Measurements from ENCODE around the gene KIAA1191.
A peak's percentile ranks its signal among the peaks of the same experiment; 100 is the strongest.
"Not testable (repeated sequence)": the region's sequence is repeated elsewhere in the genome, so short reads cannot be mapped to it uniquely, and the experiment has no call there.

The KIAA1191 gene

GRCh38 chr5:176361437-176362232 is at the start of gene KIAA1191:
KIAA1191 (minus strand) TSS chr5:176361764; CDS start chr5:176359508, 2,256 bp downstream.
- DNase-seq = peak; percentile 87

- DNase-seq = no peak
Measured at GRCh38 chr5:176410486-176411180, 49.1 kb upstream of the KIAA1191 start.

DNA sequence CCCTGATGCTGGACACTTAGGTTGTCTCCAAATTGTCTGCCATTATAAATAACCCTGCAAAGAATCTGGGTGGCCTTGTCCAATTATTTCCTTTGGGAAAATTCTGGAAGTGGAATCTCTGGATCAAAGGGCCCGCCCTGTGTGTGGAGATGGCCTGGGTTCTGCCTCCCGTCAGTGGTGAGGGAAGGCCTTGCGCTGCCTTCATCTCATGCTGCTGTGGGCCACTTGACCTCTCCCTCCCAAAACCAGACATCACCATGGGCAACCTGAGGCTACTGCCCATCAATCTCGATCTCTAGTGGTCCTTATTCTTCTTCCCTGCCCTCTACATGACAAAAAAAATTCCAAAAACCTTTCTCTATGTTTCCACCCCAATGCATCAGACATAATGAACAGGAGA is 48.2 kb upstream of the KIAA1191 start:
- no peak for DNase-seq

DNA sequence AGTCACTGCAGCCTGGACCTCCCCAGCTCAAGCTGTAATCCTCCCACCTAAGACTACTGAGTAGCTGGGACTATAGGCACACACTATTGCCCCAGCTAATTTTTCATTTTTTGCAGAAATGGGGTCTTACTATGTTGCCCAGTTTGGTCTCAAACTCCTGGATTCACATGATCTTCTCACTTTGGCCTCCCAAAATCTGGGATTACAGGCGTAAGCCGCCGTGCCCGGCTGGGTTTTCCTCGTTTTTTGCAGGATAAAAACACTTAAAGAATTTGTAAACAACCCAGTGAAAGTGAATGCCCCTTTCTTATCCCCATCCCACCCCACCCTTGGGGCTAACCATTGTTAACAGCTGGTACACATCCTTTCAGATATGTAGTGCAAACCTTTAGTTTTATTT is 47.0 kb upstream of the KIAA1191 start:
- no peak for DNase-seq

- DNase-seq = not testable (repeated sequence)
Measured at GRCh38 chr5:176408252-176408573, 46.6 kb upstream of the KIAA1191 start.

DNA sequence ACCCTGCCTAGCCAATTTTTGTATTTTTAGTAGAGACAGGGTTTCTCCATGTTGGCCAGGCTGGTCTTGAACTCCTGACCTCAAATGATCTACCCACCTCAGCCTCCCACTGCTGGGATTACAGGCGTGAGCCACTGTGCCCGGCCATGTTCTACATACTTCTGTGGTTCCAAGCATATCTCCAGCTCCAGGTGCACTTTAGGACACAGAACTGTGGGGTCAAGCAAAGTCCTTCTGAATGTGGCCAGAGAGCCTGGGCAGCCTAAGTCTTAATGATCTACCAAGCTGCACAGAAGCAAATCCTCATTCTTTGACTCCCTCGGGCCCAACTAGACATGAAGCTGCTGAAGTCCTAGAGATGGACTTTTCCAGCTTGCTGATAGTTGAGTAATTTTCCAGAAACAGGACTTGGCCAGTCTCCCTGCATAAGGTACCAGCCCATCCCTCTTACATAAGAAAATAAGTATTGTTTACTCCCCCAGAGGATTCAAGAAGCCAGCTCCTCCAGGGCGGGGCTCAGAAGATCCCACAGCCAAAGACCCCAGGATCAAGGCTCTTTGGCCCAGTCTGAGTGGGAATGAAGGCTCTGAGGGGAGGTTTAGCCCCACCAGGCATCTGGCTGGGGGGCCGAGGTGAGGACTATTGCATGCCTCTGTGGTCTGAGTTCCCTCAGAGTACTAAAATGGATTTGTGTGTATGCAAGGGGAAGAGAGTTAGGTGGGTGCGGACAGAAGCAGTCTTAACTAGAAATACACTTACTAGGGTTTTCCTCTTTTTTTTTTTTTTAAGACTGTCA is 46.1 kb upstream of the KIAA1191 start:
- DNase-seq = no peak

DNA sequence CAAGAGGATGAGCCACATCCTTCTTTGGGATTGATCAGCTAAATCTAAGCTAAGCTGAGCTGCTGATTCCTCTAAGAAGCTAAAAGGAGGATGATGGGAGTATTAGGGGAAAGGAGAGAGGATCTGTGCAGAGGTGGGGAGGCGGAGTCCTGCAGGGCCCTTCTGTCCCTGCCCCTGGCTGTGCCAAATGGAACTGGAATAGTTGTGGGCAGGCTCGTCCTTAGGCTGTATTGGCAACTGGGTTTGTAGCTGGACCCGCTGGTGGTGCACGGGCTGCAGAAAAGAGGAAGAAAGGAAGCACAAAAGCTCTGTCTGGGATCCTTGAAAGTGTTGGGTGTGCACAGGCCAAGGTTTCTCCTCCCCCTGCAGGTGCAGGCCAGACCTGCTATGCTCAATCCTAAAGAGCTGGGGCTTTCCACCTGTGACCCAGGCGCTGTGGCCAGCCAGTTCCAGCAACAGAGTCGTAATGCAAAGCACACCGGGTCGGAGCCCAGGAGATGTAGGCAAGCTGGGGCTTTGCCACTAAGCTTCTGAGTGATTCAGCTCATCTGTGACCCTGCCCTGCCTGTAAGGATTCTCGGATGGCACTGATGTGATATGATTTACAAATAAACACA is 45.0 kb upstream of the KIAA1191 start:
- DNase-seq = no peak

- no peak for DNase-seq
Measured at GRCh38 chr5:176405656-176406435, 44.3 kb upstream of the KIAA1191 start.

GRCh38 chr5:176401281-176402205 is 40.0 kb upstream of the KIAA1191 start:
- DNase-seq = no peak

- no peak for DNase-seq
Measured at GRCh38 chr5:176400382-176401156, 39.0 kb upstream of the KIAA1191 start.

DNA sequence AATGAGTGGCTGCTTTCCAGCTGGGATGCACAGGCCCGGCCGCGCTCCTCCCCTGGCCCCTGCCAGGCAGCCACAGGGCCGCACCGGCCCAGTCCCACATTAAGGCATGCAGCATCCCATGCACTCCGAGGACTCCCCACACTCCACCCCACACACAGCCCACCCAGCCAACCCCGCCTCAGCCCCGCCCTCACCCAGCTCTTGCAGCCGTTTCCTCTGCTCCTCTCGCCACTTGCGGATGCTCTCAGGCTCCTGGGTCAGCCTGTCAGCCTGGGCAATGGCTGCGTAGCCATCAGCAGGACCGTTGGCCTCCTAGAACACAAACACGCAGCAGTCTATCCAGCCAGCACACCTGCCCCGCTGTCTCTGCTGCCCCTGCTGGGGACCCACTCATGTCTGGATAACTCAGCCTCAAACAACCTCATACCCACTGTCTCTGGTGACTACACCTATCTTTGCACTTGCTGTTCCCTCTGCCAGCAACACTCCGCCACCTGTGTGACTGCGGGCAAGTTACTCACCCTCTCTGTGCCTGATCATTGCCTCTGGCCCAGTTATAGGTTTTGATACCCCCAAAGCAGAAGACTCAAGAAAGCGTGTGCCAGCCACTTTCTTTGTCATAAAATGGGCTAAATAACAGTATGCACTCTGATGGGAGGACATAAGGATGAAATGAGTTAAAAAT is 36.3 kb upstream of the KIAA1191 start:
- no peak for DNase-seq

DNA sequence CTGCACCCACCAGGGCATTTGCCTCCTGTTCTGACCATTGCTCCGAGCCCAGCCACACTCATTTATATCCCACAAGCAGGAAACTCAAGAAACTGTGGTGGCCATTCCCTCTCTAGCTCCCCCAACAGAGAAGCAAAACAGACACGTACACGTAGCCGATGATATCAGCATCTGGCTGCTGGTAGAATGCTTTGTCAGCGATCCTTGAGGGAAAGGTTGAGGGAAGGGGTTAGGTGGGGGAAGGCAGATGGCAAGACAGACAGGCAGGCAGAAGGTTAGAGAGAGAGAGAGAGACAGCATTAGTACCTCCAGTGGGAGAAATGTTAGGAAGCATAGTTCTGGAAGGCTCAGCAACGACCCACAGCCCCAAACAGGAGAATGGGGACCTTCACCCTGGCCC is 34.8 kb upstream of the KIAA1191 start:
- DNase-seq = peak; percentile 43

DNA sequence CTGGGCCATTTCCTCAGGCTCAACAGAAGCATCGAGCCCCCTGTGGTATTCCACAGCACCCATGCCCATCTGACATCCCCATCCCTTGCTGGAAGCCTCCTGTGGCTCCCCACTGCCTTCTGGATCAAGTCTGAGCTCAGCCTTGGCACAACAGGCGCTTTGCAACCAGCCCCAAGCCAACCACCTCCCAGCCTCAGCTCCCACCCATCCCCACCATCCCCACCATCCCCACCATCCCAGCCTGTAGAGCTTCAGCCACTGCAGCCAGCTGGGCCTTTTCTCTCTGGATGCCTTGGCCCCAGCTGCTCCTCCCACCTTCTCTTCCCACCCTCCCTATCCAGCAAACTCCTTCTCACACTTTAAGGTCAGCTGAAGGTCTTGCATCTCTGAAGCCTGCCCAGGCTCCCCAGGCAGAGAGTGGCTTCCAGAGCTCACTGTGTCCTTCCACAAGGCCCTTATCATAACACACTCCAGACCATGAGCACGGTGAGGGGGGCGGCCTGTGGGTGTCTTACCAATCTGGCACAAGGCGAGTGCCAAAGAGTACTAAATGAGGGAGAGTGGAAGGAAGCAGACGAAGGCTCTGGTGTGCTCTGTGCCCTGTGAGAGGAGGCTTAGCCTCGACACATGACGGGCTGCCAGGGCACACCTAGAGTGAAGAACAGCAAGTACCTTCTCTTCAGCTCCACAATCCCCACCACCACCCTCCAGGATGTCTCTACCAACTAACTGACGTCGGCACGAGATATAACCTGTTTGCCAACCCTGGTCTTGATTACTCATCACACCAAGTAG is 33.5 kb upstream of the KIAA1191 start:
- DNase-seq = no peak

DNA sequence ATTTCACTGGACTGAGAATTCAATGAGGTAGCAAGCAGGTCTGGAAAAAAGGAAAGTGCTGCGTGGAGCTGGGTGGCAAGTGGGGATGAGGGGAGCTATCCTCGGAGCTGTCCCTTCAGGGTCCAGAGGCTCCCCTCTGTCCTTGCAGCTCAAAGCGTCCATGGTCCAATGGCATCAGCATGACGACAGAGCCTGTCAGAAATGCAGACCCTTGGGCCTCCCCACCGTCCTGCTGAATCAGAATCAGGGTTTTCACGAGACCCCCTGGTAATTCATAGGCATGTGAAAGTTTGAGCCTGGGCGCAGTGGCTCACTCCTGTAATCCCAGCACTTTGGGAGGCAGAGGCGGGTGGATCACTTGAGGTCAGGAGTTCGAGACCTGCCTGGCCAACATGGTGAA is 32.5 kb upstream of the KIAA1191 start:
- DNase-seq = no peak

DNA sequence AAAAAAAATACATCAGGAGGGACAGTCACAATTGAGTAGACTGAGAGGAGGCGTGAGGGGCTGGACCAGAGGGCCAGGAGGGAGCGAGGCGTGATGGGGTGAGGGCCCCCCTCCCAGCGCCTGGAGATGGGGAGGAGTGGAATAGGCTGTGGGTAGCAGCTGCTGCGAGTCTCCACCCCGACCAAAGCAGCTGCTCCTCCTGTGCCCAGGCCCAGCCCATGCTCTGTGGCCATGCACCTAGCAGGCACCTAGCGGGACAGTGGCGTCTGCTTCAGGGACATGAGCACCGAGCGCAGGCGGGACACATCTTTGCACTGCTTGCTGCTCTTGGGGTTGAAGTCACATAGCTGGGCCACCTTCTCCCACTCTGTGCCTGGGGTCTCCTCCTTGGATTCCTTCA is 31.0 kb upstream of the KIAA1191 start:
- no peak for DNase-seq

GRCh38 chr5:176391999-176392398 is 30.4 kb upstream of the KIAA1191 start:
- no peak for DNase-seq

GRCh38 chr5:176391479-176391878 is 29.9 kb upstream of the KIAA1191 start:
- no peak for DNase-seq

DNA sequence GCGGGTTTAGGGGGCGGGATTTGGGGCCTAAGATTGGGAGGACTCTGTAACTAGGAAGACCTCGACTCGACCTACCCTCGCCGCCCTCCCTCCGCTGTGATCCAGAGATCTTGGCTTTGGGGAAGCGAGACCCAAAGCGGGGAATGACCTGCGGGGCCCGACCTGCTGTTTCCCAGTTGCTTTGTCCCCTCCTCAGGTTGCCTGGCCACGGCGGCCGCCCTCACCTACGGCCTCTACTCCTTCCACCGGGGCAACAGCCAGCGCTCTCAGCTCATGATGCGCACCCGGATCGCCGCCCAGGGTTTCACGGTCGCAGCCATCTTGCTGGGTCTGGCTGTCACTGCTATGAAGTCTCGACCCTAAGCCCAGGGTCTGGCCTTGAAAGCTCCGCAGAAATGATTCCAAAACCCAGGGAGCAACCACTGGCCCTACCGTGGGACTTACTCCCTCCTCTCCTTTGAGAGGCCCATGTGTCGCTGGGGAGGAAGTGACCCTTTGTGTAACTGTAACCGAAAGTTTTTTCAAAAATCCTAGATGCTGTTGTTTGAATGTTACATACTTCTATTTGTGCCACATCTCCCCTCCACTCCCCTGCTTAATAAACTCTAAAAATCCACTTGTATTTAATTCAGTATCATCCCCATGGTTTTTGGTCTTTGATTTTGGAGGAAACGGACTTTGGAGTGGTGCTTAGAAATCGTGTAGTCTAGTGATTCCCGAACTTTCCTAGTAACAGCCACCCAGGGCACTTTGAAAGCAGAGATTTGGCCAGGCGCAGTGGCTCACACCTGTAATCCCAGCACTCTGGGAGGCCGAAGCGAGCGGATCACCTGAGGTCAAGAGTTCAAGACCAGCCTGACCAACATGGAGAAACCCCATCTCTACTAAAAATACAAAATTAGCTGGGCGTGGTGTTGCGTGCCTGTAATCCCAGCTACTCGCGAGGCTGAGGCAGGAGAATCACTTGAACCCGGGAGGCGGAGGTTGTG is 27.9 kb upstream of the KIAA1191 start:
- no peak for DNase-seq
